CD4-positive, CD25-positive, alpha-beta regulatory T cell (primary cell): Measurements from ENCODE around the gene RASSF1. TPM values are rescaled to one million over a fixed set of nuclear protein-coding genes. Genes with fewer than 3 reads are reported as not detected.

Source experiments
- ATAC-seq, 2 donors: fragments of 150-1000 bp; cut with Tn5 transposase; one replicate each; pipeline ENCODE4 v1.10.0; 2021; ENCODE audit warnings: low read depth in 2 of 2, moderate number of reproducible peaks in 2 of 2, moderate library complexity in 1 of 2
- DNase-seq, 3 donors: peaks; one replicate each; pipeline versions ENCODE4 v3.0.0 to v3.0.0-alpha.2; 2012 to 2022; ENCODE audit warnings: mixed read lengths in 1 of 3
- H3K27ac ChIP-seq: one replicate; pipeline ENCODE4 v1.7.0; 2013; ENCODE audit warnings: mild to moderate bottlenecking, low read length; ENCODE audit not compliant: insufficient read depth, poor library complexity, severe bottlenecking
- H3K27me3 ChIP-seq: one replicate; pipeline ENCODE4 v1.7.0; 2013; ENCODE audit warnings: low read length; ENCODE audit not compliant: control insufficient read depth, insufficient read depth
- H3K36me3 ChIP-seq: one replicate; pipeline ENCODE4 v1.7.0; 2013; ENCODE audit warnings: mild to moderate bottlenecking, low read length, moderate library complexity; ENCODE audit not compliant: control insufficient read depth, insufficient read depth
- H3K4me1 ChIP-seq: 2 replicates; pipeline ENCODE4 v1.7.0; 2013; ENCODE audit warnings: mild to moderate bottlenecking, low read length; ENCODE audit not compliant: insufficient read depth, control insufficient read depth, poor library complexity, severe bottlenecking
- H3K4me3 ChIP-seq: one replicate; pipeline ENCODE4 v1.7.0; 2013; ENCODE audit warnings: low read depth, mild to moderate bottlenecking, low read length, moderate library complexity
- H3K9me3 ChIP-seq, 2 experiments: 1 replicate in 1 of 2; 2 replicates in 1 of 2; pipeline ENCODE4 v1.7.0; 2013; ENCODE audit warnings: low read length in 2 of 2, mild to moderate bottlenecking in 1 of 2, moderate library complexity in 1 of 2; ENCODE audit not compliant: control insufficient read depth in 2 of 2
- H3K27ac Mint-ChIP-seq, 3 donors: one replicate each; pipeline ENCODE4 v1.8.0; 2020 to 2022; ENCODE audit warnings: mild to moderate bottlenecking in 3 of 3, mixed read lengths in 3 of 3, moderate library complexity in 2 of 3
- H3K27me3 Mint-ChIP-seq: one replicate; pipeline ENCODE4 v1.8.0; 2022; ENCODE audit warnings: mild to moderate bottlenecking, mixed read lengths
- H3K36me3 Mint-ChIP-seq: one replicate; pipeline ENCODE4 v1.8.0; 2020; ENCODE audit warnings: mixed read lengths
- H3K4me1 Mint-ChIP-seq, 4 donors: one replicate each; pipeline ENCODE4 v1.8.0; 2020 to 2022; ENCODE audit warnings: mixed read lengths in 4 of 4, mild to moderate bottlenecking in 1 of 4
- H3K4me3 Mint-ChIP-seq, 4 donors: one replicate each; pipeline ENCODE4 v1.8.0; 2020 to 2022; ENCODE audit warnings: mild to moderate bottlenecking in 4 of 4, mixed read lengths in 4 of 4, moderate library complexity in 3 of 4
- H3K9me3 Mint-ChIP-seq, 7 donors: one replicate each; pipeline ENCODE4 v1.8.0; 2020 to 2022; ENCODE audit warnings: mixed read lengths in 7 of 7, mild to moderate bottlenecking in 3 of 7, moderate library complexity in 2 of 7
- polyA plus RNA-seq, 4 donors: library from polyadenylated mRNA; unstranded; fragments of 300-500 nt; fragmentation: Illumina TruSeq; gene quantifications; one replicate each; pipeline ENCODE4 v1.2.3, GENCODE V29; 2021
- total RNA-seq: library from RNA; stranded (reverse); gene quantifications from one replicate; pipeline ENCODE4 v1.2.3, GENCODE V29; 2022

Gene RASSF1
- total and polyA plus RNA-seq, 5 donors from 2014 or later: 48.4 to 76.0 (median 57.1) TPM

DNA sequence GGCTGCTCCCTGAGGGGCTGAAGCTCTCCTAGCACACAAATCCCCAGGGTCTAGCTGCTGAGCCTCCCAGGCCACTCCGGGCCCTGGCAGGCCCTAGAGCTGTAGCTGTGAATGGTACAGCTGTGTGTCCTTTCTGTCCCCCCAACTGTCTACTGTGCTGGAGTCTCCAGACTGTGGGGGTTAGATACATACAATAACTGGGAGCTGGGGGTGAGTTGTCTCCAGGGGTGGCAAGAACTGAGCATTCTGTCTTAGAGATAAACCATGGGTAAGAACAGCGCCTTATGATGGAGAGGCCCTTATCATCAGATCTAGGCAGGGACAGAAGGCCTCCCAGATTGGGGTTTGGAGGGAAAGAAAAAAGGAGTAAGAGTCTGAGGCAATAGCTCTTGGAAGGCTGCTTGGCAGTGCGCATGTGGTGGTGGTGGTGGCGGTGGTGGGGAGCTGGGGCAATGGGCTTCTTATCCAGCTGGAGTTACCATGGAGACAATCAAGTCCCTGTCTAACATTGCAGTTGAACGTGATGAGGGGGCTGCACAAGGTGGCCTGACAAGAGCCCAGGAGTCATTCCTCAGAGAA, 13.6 kb upstream of the RASSF1 start:
- Mint-ChIP-seq H3K27me3 (no peaks in the 10 kb centered on the region), H3K9me3 (no peaks in the 10 kb centered on the region), H3K4me1 (peaks cover 0 to 83% (median 46%) of the 10 kb centered on the region in 4 donors), H3K4me3 (peak overlapping the region; percentile 19 to 51 (median 29)), H3K27ac (peak overlapping the region in 1 of 3 donors; percentile 60), H3K36me3 (peaks cover 19% of the 10 kb centered on the region)
- Histone ChIP-seq H3K27me3 (no peaks in the 10 kb centered on the region), H3K4me3 (no peak overlapping the region), H3K36me3 (peaks cover 41% of the 10 kb centered on the region), H3K9me3 (no peaks in the 10 kb centered on the region), H3K27ac (no peak overlapping the region), H3K4me1 (peaks cover 59% of the 10 kb centered on the region)
- ATAC-seq (no peak), DNase-seq (no peak)

DNA sequence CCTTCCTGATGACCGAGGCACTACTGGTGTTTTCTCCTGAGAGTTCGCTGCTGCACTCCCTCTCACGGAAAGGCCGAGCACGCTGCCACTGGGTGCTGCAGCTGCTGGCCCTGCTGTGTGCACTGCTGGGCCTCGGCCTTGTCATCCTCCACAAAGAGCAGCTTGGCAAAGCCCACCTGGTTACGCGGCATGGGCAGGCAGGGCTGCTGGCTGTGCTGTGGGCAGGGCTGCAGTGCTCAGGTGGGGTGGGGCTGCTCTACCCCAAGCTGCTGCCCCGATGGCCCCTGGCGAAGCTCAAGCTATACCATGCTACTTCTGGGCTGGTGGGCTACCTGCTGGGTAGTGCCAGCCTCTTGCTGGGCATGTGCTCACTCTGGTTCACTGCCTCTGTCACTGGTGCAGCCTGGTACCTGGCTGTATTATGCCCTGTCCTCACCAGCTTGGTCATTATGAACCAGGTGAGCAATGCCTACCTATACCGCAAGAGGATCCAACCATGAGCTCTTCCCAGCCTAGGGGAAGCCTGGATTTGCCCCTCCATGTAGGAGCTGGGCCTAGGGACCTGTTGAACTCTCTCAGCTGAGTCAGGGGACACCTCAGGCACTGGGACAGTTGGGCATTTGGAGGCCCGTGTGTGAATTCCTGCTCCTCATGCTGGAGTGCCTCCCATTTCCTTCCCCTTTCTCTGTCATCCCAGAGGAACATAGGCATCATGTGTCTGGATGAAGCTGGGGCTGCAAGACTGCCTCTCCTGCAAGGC, 12.8 kb upstream of the RASSF1 start:
- Histone ChIP-seq H3K27me3 (no peaks in the 10 kb centered on the region), H3K27ac (no peak overlapping the region), H3K4me3 (no peak overlapping the region), H3K36me3 (peaks cover 45% of the 10 kb centered on the region), H3K9me3 (no peaks in the 10 kb centered on the region), H3K4me1 (peaks cover 58% of the 10 kb centered on the region)
- no peak overlapping the region for H3K27ac Mint-ChIP-seq
- ATAC-seq: no peak
- H3K4me3 Mint-ChIP-seq: peak overlapping the region in 1 of 4 donors; percentile 84
- H3K27me3 Mint-ChIP-seq: no peaks in the 10 kb centered on the region
- peaks cover 19% of the 10 kb centered on the region for H3K36me3 Mint-ChIP-seq
- peaks cover 0 to 88% (median 52%) of the 10 kb centered on the region in 4 donors for H3K4me1 Mint-ChIP-seq
- DNase-seq: no peak
- H3K9me3 Mint-ChIP-seq: no peaks in the 10 kb centered on the region

DNA sequence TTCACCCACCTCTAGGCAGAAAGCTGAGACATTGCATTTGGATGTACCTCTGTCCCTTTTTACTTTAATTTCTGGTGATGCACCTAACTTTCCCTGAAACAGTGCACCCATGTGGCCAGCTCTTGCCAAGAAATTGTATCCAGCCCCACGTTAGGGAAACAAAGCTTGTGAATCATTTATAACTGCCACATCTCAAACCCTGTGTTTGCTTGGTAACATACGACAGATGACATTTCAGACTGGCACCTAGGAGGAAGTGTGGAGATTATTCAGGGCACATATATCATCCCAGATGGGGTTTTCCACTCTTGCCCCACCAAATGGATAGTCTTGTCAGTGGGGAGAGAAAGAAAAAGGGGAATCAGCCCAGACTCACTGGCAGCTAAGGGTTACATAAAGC, 12.1 kb upstream of the RASSF1 start:
- no peaks in the 10 kb centered on the region for H3K27me3 ChIP-seq
- DNase-seq (peak in 1 of 3 donors; percentile 41), ATAC-seq (no peak)
- Mint-ChIP-seq H3K36me3 (peaks cover 20% of the 10 kb centered on the region), H3K27me3 (no peaks in the 10 kb centered on the region), H3K4me1 (peaks cover 0 to 88% (median 48%) of the 10 kb centered on the region in 4 donors), H3K9me3 (no peaks in the 10 kb centered on the region), H3K4me3 (peak overlapping the region; percentile 13 to 84 (median 47)), H3K27ac (peak overlapping the region in 1 of 3 donors; percentile 20)
- no peak overlapping the region for H3K4me3 ChIP-seq
- peaks cover 51% of the 10 kb centered on the region for H3K36me3 ChIP-seq
- peaks cover 51% of the 10 kb centered on the region for H3K4me1 ChIP-seq
- H3K27ac ChIP-seq: peak overlapping the region; percentile 26
- H3K9me3 ChIP-seq: no peaks in the 10 kb centered on the region

- Mint-ChIP-seq H3K4me1 (peaks cover 5 to 87% (median 44%) of the 10 kb centered on the region in 4 donors), H3K9me3 (no peaks in the 10 kb centered on the region), H3K36me3 (peaks cover 16% of the 10 kb centered on the region), H3K4me3 (peak overlapping the region; percentile 91 to 97 (median 96)), H3K27me3 (no peaks in the 10 kb centered on the region), H3K27ac (peak overlapping the region; percentile 98 to 99 (median 99))
- Histone ChIP-seq H3K4me1 (peaks cover 47% of the 10 kb centered on the region), H3K4me3 (peak overlapping the region; percentile 83), H3K27me3 (no peaks in the 10 kb centered on the region), H3K9me3 (no peaks in the 10 kb centered on the region), H3K36me3 (peaks cover 50% of the 10 kb centered on the region), H3K27ac (peak overlapping the region; percentile 93)
- ATAC-seq (no peak), DNase-seq (no peak)
These were observed 10.7 kb upstream of the RASSF1 start for GRCh38 chr3:50351323-50351697.

DNA sequence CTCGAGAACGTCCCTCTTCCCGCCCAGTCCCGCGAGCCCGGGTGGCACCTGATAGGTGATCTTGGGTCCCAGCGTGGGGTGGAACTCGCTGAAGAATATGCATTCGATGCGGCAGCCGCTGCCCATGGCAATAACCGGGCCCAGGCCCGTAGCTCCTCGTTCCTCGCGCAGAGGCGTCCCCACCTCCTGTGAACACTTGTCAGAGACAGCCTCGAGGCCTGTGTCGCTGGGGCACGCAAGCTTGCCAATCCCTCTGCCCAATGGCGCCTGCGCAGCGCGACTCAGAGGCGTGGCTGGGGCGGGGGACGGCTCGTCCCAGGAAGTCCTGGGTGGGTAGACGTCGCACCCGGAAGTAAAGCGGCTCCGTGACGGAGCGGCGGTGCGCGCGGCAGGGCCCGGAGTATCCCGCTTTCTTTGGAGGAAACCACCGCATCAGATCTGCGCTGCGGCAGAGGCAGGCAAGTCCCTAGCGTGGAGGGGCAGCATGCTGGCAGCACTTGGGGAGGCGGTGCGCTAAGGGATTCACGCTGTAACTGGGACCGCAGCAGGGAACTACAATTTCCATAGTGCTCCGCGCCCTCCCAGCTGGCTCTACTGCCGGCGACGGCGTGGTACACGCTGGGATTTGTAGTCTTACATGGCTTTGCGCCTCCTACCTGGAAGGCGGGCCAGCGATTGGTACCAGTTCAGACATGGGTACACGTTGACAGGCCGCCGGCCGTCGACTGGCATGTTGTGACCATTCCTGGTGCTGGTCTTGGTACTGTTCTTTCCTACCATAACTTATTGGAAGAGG, 10.1 kb upstream of the RASSF1 start, which contains the start of the genes CYB561D2 and NPRL2:
CYB561D2 (plus strand) TSS at position 336 of the 796 bp plus-strand sequence. CDS start 572 bp downstream, outside the sequence.
NPRL2 (minus strand) TSS at position 249 of the 796 bp plus-strand sequence; CDS start at position 126, 123 bp downstream.
- H3K9me3 ChIP-seq: no peaks in the 10 kb centered on the region
- peak within 1 kb of the TSS; percentile 93 for H3K27ac ChIP-seq
- DNase-seq: peak; percentile 98 to 99 (median 99)
- H3K27me3 ChIP-seq: no peaks in the 10 kb centered on the region
- Mint-ChIP-seq H3K27me3 (no peaks in the 10 kb centered on the region), H3K27ac (peak within 1 kb of the TSS; percentile 98 to 99 (median 99)), H3K4me3 (peak within 1 kb of the TSS; percentile 91 to 97 (median 96)), H3K36me3 (peaks cover 16% of the 10 kb centered on the region), H3K9me3 (no peaks in the 10 kb centered on the region), H3K4me1 (peaks cover 5 to 87% (median 44%) of the 10 kb centered on the region in 4 donors)
- H3K4me3 ChIP-seq: peak within 1 kb of the TSS; percentile 83
- peaks cover 46% of the 10 kb centered on the region for H3K4me1 ChIP-seq
- H3K36me3 ChIP-seq: peaks cover 45% of the 10 kb centered on the region
- peak; percentile 86 to 87 for ATAC-seq

DNA sequence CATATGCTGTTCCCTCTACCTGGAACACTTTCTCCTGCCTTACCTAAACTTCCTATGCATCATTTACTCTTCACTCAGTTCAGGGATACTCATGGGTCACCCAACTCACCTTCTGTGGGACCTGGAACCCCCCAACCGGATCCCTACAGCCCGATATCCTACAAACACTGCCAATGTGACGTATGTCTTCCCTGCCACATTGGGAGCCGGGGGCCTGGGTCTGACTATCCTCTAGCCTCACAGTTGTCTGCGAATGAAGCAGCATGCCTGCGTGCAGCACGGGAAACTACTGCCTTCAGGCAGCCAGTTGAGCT, 9.5 kb upstream of the RASSF1 start:
- Histone ChIP-seq H3K36me3 (peaks cover 40% of the 10 kb centered on the region), H3K27me3 (no peaks in the 10 kb centered on the region), H3K27ac (peak overlapping the region; percentile 93), H3K4me1 (peaks cover 48% of the 10 kb centered on the region), H3K4me3 (peak overlapping the region; percentile 81), H3K9me3 (no peaks in the 10 kb centered on the region)
- no peak for ATAC-seq
- no peak for DNase-seq
- H3K9me3 Mint-ChIP-seq: no peaks in the 10 kb centered on the region
- H3K27ac Mint-ChIP-seq: peak overlapping the region; percentile 98 to 99 (median 99)
- no peaks in the 10 kb centered on the region for H3K27me3 Mint-ChIP-seq
- peaks cover 13% of the 10 kb centered on the region for H3K36me3 Mint-ChIP-seq
- peaks cover 5 to 85% (median 42%) of the 10 kb centered on the region in 4 donors for H3K4me1 Mint-ChIP-seq
- H3K4me3 Mint-ChIP-seq: peak overlapping the region; percentile 91 to 97 (median 96)

DNA sequence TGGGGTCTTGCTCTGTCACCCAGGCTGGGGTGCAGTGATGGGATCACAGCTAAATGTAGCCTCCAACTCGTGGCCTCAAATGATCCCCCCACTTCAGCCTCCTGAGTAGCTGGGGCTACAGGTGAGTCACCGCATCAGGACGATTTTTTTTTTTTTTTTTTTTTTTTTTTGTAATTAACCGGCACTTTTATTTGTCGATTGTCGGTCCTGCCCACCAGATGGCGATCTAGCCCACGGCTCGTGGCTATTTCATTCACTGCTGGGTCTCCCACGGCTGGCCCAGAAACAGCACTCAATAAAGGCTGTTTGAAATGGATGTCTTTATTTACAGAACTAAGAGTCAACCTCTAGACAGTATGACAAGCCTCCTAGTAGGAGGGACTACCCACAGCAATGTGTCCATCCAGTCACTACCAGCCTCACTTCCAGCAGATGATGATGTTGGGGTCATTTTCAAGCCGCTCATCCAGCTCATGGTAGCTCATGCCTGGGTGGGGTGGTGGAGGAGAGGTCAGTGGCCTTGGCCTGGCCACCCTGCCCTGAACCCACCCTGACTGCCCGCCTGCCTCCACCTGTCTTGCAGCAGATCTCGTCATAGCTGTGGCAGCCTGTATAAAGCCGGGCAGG, 6.7 kb upstream of the RASSF1 start:
- Mint-ChIP-seq H3K9me3 (no peaks in the 10 kb centered on the region), H3K4me3 (peak overlapping the region; percentile 53 to 89 (median 61)), H3K36me3 (peaks cover 4% of the 10 kb centered on the region), H3K27ac (peak overlapping the region; percentile 56 to 79 (median 69)), H3K4me1 (peaks cover 5 to 84% (median 38%) of the 10 kb centered on the region in 4 donors), H3K27me3 (no peaks in the 10 kb centered on the region)
- H3K36me3 ChIP-seq: peaks cover 13% of the 10 kb centered on the region
- H3K4me3 ChIP-seq: no peak overlapping the region
- H3K27ac ChIP-seq: peak overlapping the region; percentile 60
- no peaks in the 10 kb centered on the region for H3K27me3 ChIP-seq
- ATAC-seq (peak; percentile 24 to 26), DNase-seq (peak; percentile 73 to 88 (median 82))
- peaks cover 52% of the 10 kb centered on the region for H3K4me1 ChIP-seq
- no peaks in the 10 kb centered on the region for H3K9me3 ChIP-seq
